Keratinocyte (primary cell): ENCODE data around the gene B4GALT3. TPM values are rescaled to one million over a fixed set of nuclear protein-coding genes. Genes with fewer than 3 reads are reported as not detected.

Experiments
- DNase-seq: peaks from one replicate; pipeline ENCODE4 v3.0.0-alpha.2; 2011; ENCODE audit warnings: low read depth, missing footprints, low spot score
- FAIRE-seq: peaks from 2 replicates; lab custom pipeline; 2011; peaks lifted over from hg19 to GRCh38; lab: Jason Lieb, UNC
- H2AFZ ChIP-seq: 2 replicates; pipeline ENCODE4 v1.6.0; 2012; ENCODE audit warnings: low read length, control low read depth, inconsistent platforms; ENCODE audit not compliant: control insufficient read depth
- H3K27ac ChIP-seq: 2 replicates; pipeline ENCODE4 v1.5.1; 2011; ENCODE audit warnings: low read length; ENCODE audit not compliant: control insufficient read depth, insufficient read depth
- H3K27me3 ChIP-seq: 3 replicates; pipeline ENCODE4 v1.6.0; 2011; ENCODE audit warnings: low read length; ENCODE audit not compliant: control insufficient read depth, insufficient read depth; ENCODE audit errors: extremely low read depth
- H3K36me3 ChIP-seq, 2 experiments: 2 replicates in 1 of 2; 3 replicates in 1 of 2; pipeline ENCODE4 v1.5.1; 2011; ENCODE audit warnings: low read length in 2 of 2, mild to moderate bottlenecking in 1 of 2; ENCODE audit not compliant: control insufficient read depth in 2 of 2, insufficient read depth in 2 of 2; ENCODE audit errors: extremely low read depth in 1 of 2
- H3K4me1 ChIP-seq: 3 replicates; pipeline ENCODE4 v1.5.1; 2011; ENCODE audit warnings: low read length; ENCODE audit not compliant: control insufficient read depth, insufficient read depth; ENCODE audit errors: extremely low read depth
- H3K4me2 ChIP-seq: 3 replicates; pipeline ENCODE4 v1.6.0; 2011; ENCODE audit warnings: low read depth, low read length; ENCODE audit not compliant: control insufficient read depth, insufficient read depth; ENCODE audit errors: extremely low read depth
- H3K4me3 ChIP-seq, 3 experiments: fragments of 200-600 bp in 1 of 3; sonication (generic) in 1 of 3; 2 replicates in 2 of 3; 3 replicates in 1 of 3; pipeline ENCODE4 v1.5.1; 2011 to 2016; ENCODE audit warnings: low read length in 3 of 3, mild to moderate bottlenecking in 3 of 3, control low read depth in 2 of 3, inconsistent platforms in 1 of 3, low read depth in 1 of 3, mixed read lengths in 1 of 3, mixed run types in 1 of 3, moderate library complexity in 1 of 3; ENCODE audit not compliant: control insufficient read depth in 2 of 3, insufficient read depth in 2 of 3; ENCODE audit errors: extremely low read depth in 1 of 3
- H3K79me2 ChIP-seq: 2 replicates; pipeline ENCODE4 v1.6.0; 2012; ENCODE audit warnings: low read length; ENCODE audit not compliant: control insufficient read depth, insufficient read depth
- H3K9ac ChIP-seq: 3 replicates; pipeline ENCODE4 v1.6.0; 2011; ENCODE audit warnings: low read length; ENCODE audit not compliant: control insufficient read depth, insufficient read depth; ENCODE audit errors: extremely low read depth
- H3K9me1 ChIP-seq: 3 replicates; pipeline ENCODE4 v1.6.0; 2011; ENCODE audit warnings: low read length; ENCODE audit not compliant: control insufficient read depth, insufficient read depth; ENCODE audit errors: extremely low read depth
- H3K9me3 ChIP-seq: 2 replicates; pipeline ENCODE4 v1.5.1; 2012; ENCODE audit warnings: low read depth, low read length; ENCODE audit not compliant: control insufficient read depth
- H4K20me1 ChIP-seq: 3 replicates; pipeline ENCODE4 v1.6.0; 2011; ENCODE audit warnings: low read length; ENCODE audit not compliant: control insufficient read depth, insufficient read depth; ENCODE audit errors: extremely low read depth
- EZH2 ChIP-seq: IDR thresholded peaks from one replicate; pipeline ENCODE4 v1.6.1; 2012; ENCODE audit warnings: inconsistent platforms, mild to moderate bottlenecking, low read length, moderate library complexity
- dilution Hi-C: fragments of 300-500 bp; cut with MboI; formaldehyde crosslinking; loops from one replicate; pipeline ENCODE4 v1.7.0; 2020; ENCODE audit warnings: low sequenced_read_pairs; ENCODE audit not compliant: extremely low pct_ligation_motif_present
- polyA plus RNA-seq, 5 experiments: library from polyadenylated mRNA; depleted of rRNA in 3 of 5; stranded (reverse) in 3 of 5; stranded (forward) in 1 of 5; unstranded in 1 of 5; fragments of >200 nt; gene quantifications; 1 replicate in 1 of 5; 2 replicates in 3 of 5; 3 replicates in 1 of 5; pipeline versions ENCODE4 v1.2.1 to v1.2.3, GENCODE V29; 2011 to 2012; ENCODE audit warnings: missing spikeins in 2 of 5, low read depth in 1 of 5, low replicate concordance in 1 of 5
- TF ChIP-seq, protein P1 (sequence below), 3 experiments: IDR thresholded peaks in 1 of 3; conservative IDR thresholded peaks in 1 of 3; optimal IDR thresholded peaks in 1 of 3; 2 replicates in 2 of 3; 3 replicates in 1 of 3; pipeline versions ENCODE3 to v1.5.1; 2011; ENCODE audit warnings: low read length in 3 of 3, mild to moderate bottlenecking in 3 of 3, moderate library complexity in 2 of 3, control low read depth in 1 of 3, inconsistent platforms in 1 of 3; ENCODE audit not compliant: insufficient read depth in 2 of 3; ENCODE audit errors: extremely low read depth in 1 of 3

The B4GALT3 gene
- polyA plus RNA-seq, 1 donor (not counting 4 experiments of a cell fraction or from before 2014, with no cell fraction given): 19.1 TPM

DNA sequence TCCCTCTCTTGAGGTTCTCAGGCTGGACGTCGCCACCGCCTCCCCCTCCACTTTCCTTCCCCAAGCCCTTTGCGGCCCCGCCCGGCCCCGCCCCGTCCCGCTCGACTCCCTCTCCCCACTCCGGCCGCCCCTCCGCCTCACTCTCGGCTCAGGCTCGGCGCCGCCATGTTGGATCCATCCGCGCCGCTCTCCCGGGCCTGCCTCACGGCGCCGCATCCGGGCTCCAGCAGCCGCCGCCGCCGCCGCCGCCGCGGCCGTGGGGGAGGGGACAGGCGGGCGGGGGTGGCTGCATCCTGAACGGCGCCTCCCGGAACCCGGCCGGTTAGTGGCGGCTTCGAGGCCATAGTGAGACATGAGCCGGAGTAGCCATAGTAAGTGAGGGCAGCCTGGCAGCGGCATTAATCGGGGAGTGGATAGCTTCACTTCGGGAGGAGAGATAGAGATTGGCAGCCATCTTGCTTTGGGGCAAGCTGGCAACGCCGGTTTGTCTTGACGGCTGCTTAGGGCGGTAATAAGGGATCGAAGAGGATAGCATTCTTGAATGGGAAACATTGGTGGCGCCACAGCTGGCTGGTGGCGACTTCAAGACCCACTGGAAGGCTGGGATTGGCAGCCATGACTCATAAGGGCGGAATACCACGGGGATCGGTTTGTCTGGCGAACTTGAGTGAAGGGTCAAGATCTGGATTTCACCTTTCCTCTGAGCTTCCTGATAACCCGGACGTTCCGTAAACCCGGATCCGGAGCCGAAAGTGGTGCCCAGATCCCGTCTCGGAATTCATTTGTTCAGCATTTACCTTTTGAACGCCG, 44.7 kb downstream of the B4GALT3 start, which contains the start of gene DEDD:
Gene DEDD, minus strand, starts transcription at position 258 of the 810 bp plus-strand sequence. CDS start 8,205 bp downstream, outside the sequence.
- Histone ChIP-seq H3K4me3 (peak within 1 kb of the TSS; percentile 79 to 98 (median 91)), H3K9me3 (no peaks in the 10 kb centered on the region), H3K27ac (peak within 1 kb of the TSS; percentile 91), H3K27me3 (no peaks in the 10 kb centered on the region), H3K9me1 (no peaks in the 10 kb centered on the region), H3K4me2 (peak within 1 kb of the TSS; percentile 91), H3K9ac (peak within 1 kb of the TSS; percentile 91), H3K79me2 (peaks cover 54% of the 10 kb centered on the region), H3K36me3 (peaks cover 0 to 12% of the 10 kb centered on the region in 2 experiments), H4K20me1 (no peaks in the 10 kb centered on the region), H2AFZ (peak within 1 kb of the TSS; percentile 81), H3K4me1 (no peaks in the 10 kb centered on the region)
- TF ChIP-seq EZH2: no peak
- TF ChIP-seq, protein P1, sequence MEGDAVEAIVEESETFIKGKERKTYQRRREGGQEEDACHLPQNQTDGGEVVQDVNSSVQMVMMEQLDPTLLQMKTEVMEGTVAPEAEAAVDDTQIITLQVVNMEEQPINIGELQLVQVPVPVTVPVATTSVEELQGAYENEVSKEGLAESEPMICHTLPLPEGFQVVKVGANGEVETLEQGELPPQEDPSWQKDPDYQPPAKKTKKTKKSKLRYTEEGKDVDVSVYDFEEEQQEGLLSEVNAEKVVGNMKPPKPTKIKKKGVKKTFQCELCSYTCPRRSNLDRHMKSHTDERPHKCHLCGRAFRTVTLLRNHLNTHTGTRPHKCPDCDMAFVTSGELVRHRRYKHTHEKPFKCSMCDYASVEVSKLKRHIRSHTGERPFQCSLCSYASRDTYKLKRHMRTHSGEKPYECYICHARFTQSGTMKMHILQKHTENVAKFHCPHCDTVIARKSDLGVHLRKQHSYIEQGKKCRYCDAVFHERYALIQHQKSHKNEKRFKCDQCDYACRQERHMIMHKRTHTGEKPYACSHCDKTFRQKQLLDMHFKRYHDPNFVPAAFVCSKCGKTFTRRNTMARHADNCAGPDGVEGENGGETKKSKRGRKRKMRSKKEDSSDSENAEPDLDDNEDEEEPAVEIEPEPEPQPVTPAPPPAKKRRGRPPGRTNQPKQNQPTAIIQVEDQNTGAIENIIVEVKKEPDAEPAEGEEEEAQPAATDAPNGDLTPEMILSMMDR (optimal IDR thresholded peaks at IDR 0.05 in 1 of 3, IDR thresholded peaks at IDR 0.05 in 1 of 3, conservative IDR thresholded peaks at IDR 0.05 in 1 of 3; ENCODE audit: extremely low read depth in 1 of 3, insufficient read depth in 2 of 3, low read length in 3 of 3): peak in 2 of 3 experiments; percentile 2 to 26
- FAIRE-seq: peak; percentile 59
- dilution Hi-C loops: no loop called here
- peak; percentile 86 for DNase-seq

DNA sequence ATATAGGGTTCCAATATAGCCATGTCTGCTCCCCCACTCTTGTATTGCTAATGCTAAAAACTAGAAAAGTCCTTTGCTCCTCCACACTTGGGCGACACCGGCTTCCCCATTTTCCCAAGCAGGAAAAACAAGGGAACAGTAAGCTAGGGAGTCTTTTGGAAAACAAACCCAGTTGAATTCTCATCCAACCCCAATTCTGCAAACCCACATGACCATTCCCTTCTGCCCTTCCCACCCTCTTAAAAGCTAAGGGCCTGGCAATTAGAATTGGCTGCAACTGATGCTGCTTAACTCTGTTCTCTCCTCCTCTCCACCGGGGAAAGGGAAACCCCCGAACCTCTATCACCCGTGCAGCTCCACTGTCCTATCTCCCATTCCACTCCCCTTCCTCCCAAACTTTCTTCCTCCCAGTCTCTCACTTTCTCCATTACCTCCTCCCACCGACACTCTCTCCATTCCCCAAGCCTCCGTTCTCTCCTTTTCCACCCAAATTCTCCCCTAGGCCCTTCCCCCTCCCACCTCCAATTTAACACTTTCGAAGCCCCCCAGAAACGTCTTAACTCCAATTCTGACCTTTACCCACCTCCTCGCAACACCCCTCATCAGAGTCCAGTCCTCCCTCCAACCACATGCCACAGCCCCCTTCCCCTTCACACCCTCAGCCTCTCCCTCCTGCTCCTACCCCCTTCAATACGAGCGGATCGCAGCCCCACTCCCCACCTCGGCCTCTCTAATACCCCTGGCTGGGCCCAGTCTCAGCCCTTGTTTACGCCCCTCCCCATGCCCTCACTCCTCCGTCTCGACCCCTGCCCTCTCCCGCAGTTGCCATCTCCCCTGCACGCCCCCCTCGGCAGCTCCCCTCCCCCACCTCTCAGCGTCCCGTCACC, 45.5 kb downstream of the B4GALT3 start:
- Histone ChIP-seq H2AFZ (peak overlapping the region; percentile 65), H3K9ac (peak overlapping the region; percentile 91), H3K4me2 (peak overlapping the region; percentile 90), H3K27me3 (no peaks in the 10 kb centered on the region), H3K4me3 (peak overlapping the region; percentile 79 to 98 (median 91)), H3K4me1 (no peaks in the 10 kb centered on the region), H3K36me3 (peaks cover 1 to 14% of the 10 kb centered on the region in 2 experiments), H3K9me1 (no peaks in the 10 kb centered on the region), H3K27ac (peak overlapping the region; percentile 91), H3K9me3 (no peaks in the 10 kb centered on the region), H4K20me1 (no peaks in the 10 kb centered on the region), H3K79me2 (peaks cover 60% of the 10 kb centered on the region)
- DNase-seq: no peak
- dilution Hi-C loops: no loop called here
- FAIRE-seq: no peak
- TF ChIP-seq, protein P1 (optimal IDR thresholded peaks at IDR 0.05 in 1 of 3, IDR thresholded peaks at IDR 0.05 in 1 of 3, conservative IDR thresholded peaks at IDR 0.05 in 1 of 3; ENCODE audit: extremely low read depth in 1 of 3, insufficient read depth in 2 of 3, low read length in 3 of 3): no peak
- TF ChIP-seq EZH2: no peak
